ENCODE results near the gene MAPK8.

The MAPK8 gene

DNA sequence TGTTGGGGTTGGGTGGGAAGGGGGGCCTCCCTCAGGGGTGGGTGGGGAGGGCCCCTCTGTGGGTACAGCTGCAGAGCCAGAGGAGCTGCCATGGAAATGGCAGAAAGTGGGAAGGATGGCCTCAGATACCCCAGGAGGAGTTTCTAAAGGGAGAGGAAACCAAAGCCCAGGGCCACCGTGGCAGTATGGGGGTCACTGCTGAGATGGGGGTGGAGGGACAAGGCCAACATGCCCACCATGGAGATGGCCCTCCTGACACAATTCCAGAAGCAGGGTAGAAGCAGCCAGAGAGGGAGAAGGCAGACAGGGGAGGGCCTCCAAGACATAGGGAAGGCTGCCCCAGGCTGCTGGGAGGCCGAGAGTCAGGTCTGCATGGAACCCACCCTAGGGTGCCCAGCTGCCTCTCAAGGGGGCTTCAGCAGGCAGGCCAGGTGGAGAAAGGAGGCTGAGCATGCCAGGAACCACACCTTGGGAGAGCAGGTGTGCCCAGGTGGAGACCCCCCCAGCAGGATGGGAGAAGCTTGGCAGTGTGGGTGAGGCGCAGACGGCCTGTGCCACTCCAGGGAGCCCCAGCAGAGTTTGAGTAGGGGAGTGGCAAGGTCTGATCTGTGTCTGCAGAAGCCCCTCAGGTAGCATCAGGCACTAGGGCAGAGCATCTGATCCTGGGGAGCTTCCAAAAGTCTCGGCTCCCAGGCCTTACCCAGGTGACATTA lies 151.6 kb downstream of the MAPK8 start:
- no peak for TF ChIP-seq POLR2A (IDR thresholded peaks at IDR 0.05; ENCODE audit: extremely low read depth, insufficient read length)
- TF ChIP-seq, protein P1, sequence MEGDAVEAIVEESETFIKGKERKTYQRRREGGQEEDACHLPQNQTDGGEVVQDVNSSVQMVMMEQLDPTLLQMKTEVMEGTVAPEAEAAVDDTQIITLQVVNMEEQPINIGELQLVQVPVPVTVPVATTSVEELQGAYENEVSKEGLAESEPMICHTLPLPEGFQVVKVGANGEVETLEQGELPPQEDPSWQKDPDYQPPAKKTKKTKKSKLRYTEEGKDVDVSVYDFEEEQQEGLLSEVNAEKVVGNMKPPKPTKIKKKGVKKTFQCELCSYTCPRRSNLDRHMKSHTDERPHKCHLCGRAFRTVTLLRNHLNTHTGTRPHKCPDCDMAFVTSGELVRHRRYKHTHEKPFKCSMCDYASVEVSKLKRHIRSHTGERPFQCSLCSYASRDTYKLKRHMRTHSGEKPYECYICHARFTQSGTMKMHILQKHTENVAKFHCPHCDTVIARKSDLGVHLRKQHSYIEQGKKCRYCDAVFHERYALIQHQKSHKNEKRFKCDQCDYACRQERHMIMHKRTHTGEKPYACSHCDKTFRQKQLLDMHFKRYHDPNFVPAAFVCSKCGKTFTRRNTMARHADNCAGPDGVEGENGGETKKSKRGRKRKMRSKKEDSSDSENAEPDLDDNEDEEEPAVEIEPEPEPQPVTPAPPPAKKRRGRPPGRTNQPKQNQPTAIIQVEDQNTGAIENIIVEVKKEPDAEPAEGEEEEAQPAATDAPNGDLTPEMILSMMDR (IDR thresholded peaks at IDR 0.05; ENCODE audit: low read depth, low read length), result no peak
- TF ChIP-seq, protein P2, sequence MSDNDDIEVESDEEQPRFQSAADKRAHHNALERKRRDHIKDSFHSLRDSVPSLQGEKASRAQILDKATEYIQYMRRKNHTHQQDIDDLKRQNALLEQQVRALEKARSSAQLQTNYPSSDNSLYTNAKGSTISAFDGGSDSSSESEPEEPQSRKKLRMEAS (IDR thresholded peaks at IDR 0.05; ENCODE audit: low read depth, low read length), result no peak
- TF ChIP-seq MYC (IDR thresholded peaks at IDR 0.05; ENCODE audit: low read depth, low read length), result no peak
- DNase-seq (ENCODE audit: low read depth), result no peak
- H3K4me3 ChIP-seq (ENCODE audit: low read depth, low read length), result no peak overlapping the region

GRCh38 chr10:48458662-48459048 lies 152.2 kb downstream of the MAPK8 start:
- no peak overlapping the region for H3K4me3 ChIP-seq (ENCODE audit: low read depth, low read length)
- no peak for TF ChIP-seq POLR2A (IDR thresholded peaks at IDR 0.05; ENCODE audit: extremely low read depth, insufficient read length)
- TF ChIP-seq, protein P2 (IDR thresholded peaks at IDR 0.05; ENCODE audit: low read depth, low read length), result no peak
- TF ChIP-seq MYC (IDR thresholded peaks at IDR 0.05; ENCODE audit: low read depth, low read length), result no peak
- TF ChIP-seq, protein P1 (IDR thresholded peaks at IDR 0.05; ENCODE audit: low read depth, low read length), result no peak
- no peak for DNase-seq (ENCODE audit: low read depth)

DNA sequence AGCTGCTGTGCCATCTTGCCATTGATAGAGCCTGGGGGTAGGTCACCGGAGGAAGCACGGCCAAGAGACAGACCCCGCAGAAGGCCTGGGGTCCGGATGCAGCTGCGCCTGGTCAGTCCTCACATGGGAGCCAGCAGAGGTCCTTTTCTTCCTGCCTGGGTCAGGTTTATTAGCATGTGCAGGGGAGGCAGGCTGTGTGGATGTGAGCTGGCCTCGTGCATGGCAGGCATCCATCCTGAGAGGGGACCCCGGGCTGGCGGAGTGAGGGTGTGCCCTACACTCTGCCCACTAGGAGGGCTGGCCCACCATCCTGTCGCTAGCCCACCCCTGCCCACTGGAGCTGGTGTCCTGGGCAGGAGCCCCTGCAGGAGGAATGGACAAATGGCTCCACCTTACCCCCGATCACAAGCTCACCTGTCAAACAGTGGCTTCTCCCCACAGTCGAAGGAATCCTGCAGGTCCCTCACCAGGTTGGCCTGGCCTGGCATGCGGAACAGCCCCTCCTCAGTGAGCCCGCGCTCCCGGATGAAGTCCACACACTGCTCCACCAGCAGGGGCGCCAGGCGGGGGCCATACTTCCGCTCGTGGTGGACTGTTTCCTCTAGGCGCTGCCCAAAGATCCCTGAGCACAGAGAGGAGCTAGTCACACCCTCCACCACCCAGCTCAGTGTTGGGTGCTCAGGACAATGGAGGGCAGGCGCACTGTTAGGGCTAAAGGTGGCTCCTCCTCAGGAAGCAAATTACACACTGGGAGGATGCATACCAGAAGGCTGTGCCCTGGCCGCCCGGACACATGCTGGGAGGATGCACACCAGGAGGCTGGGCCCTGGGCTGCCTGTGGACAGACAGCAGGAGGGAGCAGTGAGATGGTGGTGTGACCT lies 153.0 kb downstream of the MAPK8 start:
- TF ChIP-seq, protein P1 (IDR thresholded peaks at IDR 0.05; ENCODE audit: low read depth, low read length), result no peak
- TF ChIP-seq, protein P2 (IDR thresholded peaks at IDR 0.05; ENCODE audit: low read depth, low read length), result no peak
- TF ChIP-seq MYC (IDR thresholded peaks at IDR 0.05; ENCODE audit: low read depth, low read length), result no peak
- no peak for TF ChIP-seq POLR2A (IDR thresholded peaks at IDR 0.05; ENCODE audit: extremely low read depth, insufficient read length)
- DNase-seq (ENCODE audit: low read depth), result no peak
- H3K4me3 ChIP-seq (ENCODE audit: low read depth, low read length), result no peak overlapping the region

DNA sequence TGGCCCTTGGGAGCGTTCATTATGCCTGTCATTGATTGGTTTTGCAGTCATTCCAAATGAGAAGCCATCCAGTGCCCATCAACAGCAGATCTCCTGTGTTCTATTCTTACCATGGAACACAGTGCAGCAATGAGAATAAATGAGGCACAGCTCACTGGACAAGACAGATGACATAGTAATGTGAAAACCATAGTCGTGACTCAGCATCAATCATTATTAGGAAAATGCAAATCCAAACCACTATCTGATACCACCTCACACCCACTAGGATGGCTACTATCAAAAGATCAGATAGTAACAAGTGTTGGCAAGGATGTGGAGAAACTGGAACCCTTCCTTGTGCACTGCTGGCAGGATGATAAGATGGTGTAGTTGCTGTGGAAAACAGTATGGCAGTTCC lies 153.7 kb downstream of the MAPK8 start:
- H3K4me3 ChIP-seq (ENCODE audit: low read depth, low read length), result no peak overlapping the region
- TF ChIP-seq POLR2A (IDR thresholded peaks at IDR 0.05; ENCODE audit: extremely low read depth, insufficient read length) (no peak), MYC (IDR thresholded peaks at IDR 0.05; ENCODE audit: low read depth, low read length) (no peak)
- TF ChIP-seq, protein P1 (IDR thresholded peaks at IDR 0.05; ENCODE audit: low read depth, low read length), result no peak
- TF ChIP-seq, protein P2 (IDR thresholded peaks at IDR 0.05; ENCODE audit: low read depth, low read length), result no peak
- no peak for DNase-seq (ENCODE audit: low read depth)

DNA sequence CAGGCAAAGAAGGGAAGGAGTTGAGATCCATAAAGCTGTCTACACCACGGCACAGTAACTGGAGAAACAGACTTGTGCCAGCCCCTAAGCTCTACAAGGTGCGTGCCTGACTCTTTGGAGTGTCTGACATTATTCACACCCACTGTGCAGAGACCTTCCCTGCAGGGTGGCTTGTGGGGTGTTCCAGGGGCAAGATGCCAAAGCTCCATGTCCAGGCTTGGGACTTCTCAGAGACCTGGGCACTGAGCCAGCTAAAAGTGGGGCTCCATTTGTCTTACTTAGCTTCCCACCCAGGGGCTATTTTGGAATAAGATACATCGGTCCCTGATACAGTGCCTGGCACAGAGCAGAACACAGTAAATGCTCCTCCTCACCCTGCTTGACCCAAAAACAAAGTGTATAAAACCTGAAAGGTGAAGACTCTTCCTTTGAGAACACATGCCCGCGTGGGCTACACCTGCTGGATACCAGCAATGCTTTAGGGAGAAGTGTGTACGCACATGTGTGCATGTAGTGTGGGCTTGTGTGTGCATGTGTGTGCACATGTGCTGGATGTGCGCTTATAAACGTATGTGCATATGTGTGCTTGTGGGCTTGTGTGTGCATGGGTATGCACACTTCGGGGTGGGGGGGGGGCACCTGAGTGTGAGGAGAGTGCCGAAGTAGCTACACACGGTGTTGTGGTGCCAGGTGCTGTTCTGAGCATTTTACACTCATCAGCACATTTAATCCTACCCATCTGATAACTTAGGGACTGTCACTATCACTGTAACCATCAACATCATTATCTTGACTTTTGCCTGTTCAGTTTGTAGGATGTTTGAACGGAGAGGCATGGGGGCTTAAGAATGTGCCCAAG lies 155.4 kb downstream of the MAPK8 start:
- H3K4me3 ChIP-seq (ENCODE audit: low read depth, low read length), result no peak overlapping the region
- TF ChIP-seq, protein P2 (IDR thresholded peaks at IDR 0.05; ENCODE audit: low read depth, low read length), result no peak
- TF ChIP-seq MYC (IDR thresholded peaks at IDR 0.05; ENCODE audit: low read depth, low read length) (no peak), POLR2A (IDR thresholded peaks at IDR 0.05; ENCODE audit: extremely low read depth, insufficient read length) (no peak)
- TF ChIP-seq, protein P1 (IDR thresholded peaks at IDR 0.05; ENCODE audit: low read depth, low read length), result no peak
- DNase-seq (ENCODE audit: low read depth), result no peak
